Breast epithelium (tissue), 3 donors: ENCODE data around the gene BCAS1.
A peak's percentile ranks its signal among the peaks of the same experiment; 100 is the strongest.

Experiments
- POLR2AphosphoS5 ChIP-seq, 3 donors: sonication (generic); formaldehyde crosslinking; IDR thresholded peaks; one replicate each; pipeline ENCODE4 v1.6.1; 2017; ENCODE audit warnings: antibody characterized with exemption in 3 of 3
- TF ChIP-seq, protein P1 (sequence below), 3 donors: fragments of 450-650 bp; IDR thresholded peaks; one replicate each; pipeline ENCODE4 v1.5.1; 2016 to 2017; ENCODE audit warnings: antibody characterized with exemption in 3 of 3, mild to moderate bottlenecking in 3 of 3, moderate library complexity in 3 of 3

DNA sequence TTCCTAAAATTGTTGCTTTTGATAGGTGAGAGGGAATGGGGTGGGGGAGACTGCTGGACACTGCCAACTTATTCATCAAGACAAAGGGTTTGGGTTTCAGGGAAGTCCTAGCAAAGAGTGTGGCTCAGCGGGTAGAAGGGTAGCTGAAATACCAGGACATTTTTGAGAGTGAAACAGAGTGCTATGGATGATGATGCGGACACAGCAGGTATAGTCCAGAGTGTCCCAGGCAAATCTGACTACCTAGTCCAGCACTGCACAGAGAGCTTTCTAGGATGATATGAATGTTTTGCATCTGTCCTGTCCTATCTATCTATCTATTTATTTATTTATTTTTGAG is 154.3 kb downstream of the BCAS1 start:
- TF ChIP-seq, protein P1, sequence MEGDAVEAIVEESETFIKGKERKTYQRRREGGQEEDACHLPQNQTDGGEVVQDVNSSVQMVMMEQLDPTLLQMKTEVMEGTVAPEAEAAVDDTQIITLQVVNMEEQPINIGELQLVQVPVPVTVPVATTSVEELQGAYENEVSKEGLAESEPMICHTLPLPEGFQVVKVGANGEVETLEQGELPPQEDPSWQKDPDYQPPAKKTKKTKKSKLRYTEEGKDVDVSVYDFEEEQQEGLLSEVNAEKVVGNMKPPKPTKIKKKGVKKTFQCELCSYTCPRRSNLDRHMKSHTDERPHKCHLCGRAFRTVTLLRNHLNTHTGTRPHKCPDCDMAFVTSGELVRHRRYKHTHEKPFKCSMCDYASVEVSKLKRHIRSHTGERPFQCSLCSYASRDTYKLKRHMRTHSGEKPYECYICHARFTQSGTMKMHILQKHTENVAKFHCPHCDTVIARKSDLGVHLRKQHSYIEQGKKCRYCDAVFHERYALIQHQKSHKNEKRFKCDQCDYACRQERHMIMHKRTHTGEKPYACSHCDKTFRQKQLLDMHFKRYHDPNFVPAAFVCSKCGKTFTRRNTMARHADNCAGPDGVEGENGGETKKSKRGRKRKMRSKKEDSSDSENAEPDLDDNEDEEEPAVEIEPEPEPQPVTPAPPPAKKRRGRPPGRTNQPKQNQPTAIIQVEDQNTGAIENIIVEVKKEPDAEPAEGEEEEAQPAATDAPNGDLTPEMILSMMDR (IDR thresholded peaks at IDR 0.05): no peak
- TF ChIP-seq POLR2AphosphoS5 (IDR thresholded peaks at IDR 0.05): peak in 1 of 3 donors; percentile 2
